Activated CD8-positive, alpha-beta memory T cell treated with anti-CD3 and anti-CD28 coated beads, Interleukin-2, amount 10 ng/mL, durations not matched to agents 7 days and 5 days (primary cell): ENCODE results near the gene ATG4B. TPM values are rescaled to one million over a fixed set of nuclear protein-coding genes. Genes with fewer than 3 reads are reported as not detected.
A peak's percentile ranks its signal among the peaks of the same experiment; 100 is the strongest.

Source experiments
- ATAC-seq: fragments of 150-1000 bp; cut with Tn5 transposase; one replicate; pipeline ENCODE4 v1.10.0; 2021; ENCODE audit warnings: moderate library complexity
- CTCF ChIA-PET: fragments of 350-600 bp; sonication (Branson Sonifier 250); formaldehyde crosslinking; loops from one replicate; lab custom pipeline; 2021; ENCODE audit warnings: antibody characterized with exemption; lab: Charles Lee
- DNase-seq: peaks from one replicate; pipeline ENCODE4 v3.0.0-alpha.2; 2020
- H3K27ac Mint-ChIP-seq: one replicate; pipeline ENCODE4 v1.8.0; 2021; ENCODE audit warnings: mild to moderate bottlenecking, mixed read lengths
- H3K27me3 Mint-ChIP-seq: one replicate; pipeline ENCODE4 v1.8.0; 2021; ENCODE audit warnings: mixed read lengths
- H3K36me3 Mint-ChIP-seq: one replicate; pipeline ENCODE4 v1.8.0; 2021; ENCODE audit warnings: mild to moderate bottlenecking, mixed read lengths
- H3K4me1 Mint-ChIP-seq: one replicate; pipeline ENCODE4 v1.8.0; 2021; ENCODE audit warnings: mixed read lengths
- H3K4me3 Mint-ChIP-seq: one replicate; pipeline ENCODE4 v1.8.0; 2021; ENCODE audit warnings: mild to moderate bottlenecking, moderate library complexity, mixed read lengths
- H3K9me3 Mint-ChIP-seq: one replicate; pipeline ENCODE4 v1.8.0; 2022; ENCODE audit warnings: low read depth, mixed read lengths
- total RNA-seq, 2 experiments: library from RNA; stranded (reverse); gene quantifications; one replicate each; pipeline ENCODE4 v1.2.3, GENCODE V29; 2021

ATG4B gene
- total RNA-seq, 2 experiments from 2014 or later = 91.4 to 95.3 TPM

DNA sequence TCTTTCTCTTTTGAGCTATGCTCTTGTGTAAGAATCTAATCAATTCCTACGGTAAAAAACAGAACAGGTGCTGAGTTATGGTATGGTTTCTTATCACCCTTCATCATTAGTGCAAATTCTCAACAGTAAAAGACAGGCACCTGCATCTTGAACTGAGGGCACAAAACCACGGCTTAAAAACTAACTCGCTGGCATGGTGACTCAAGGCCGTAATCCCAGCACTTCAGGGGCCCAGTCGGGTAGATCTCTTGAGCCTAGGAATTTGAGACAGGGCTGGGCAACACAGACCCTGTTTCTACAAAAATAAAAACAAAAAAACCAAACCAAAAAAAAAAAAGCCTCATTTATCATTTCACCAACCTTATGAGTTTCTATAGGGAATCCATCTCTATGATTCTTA is 33.8 kb upstream of the ATG4B start:
- ATAC-seq (no peak), DNase-seq (no peak)
- Mint-ChIP-seq H3K36me3 (peaks cover 22% of the 10 kb centered on the region), H3K4me3 (no peak overlapping the region), H3K27ac (no peak overlapping the region), H3K27me3 (no peaks in the 10 kb centered on the region), H3K4me1 (peaks cover 4% of the 10 kb centered on the region), H3K9me3 (no peaks in the 10 kb centered on the region)
- CTCF ChIA-PET = interaction anchor here (0.7 kb wide), 1 partner anchor 9 kb away, joined by 3 read pairs; no protein-coding TSS in a partner anchor

DNA sequence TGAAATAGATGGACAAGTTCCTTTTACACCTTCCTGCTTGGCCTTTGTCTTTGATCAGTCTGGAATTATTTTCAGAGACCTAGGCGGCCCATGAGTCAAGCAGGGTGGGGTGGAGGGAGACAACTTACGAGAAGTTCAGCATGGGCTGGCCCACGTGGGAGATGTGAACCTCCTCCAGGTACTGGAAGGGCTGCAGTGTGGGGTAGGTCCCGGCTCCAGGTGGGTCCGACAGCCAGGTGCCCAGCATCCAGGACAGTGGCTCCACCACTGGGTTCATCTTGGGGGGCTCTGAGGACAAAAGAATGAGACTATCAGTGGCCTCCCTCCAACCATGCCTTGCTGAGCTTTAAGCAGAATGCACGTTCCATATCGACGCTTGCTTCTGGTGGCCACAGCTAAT is 31.3 kb upstream of the ATG4B start:
- Mint-ChIP-seq H3K9me3 (no peaks in the 10 kb centered on the region), H3K4me1 (peaks cover 16% of the 10 kb centered on the region), H3K36me3 (peaks cover 13% of the 10 kb centered on the region), H3K4me3 (no peak overlapping the region), H3K27me3 (no peaks in the 10 kb centered on the region), H3K27ac (no peak overlapping the region)
- ATAC-seq = no peak
- DNase-seq = no peak
- CTCF ChIA-PET = interaction anchor here (1.1 kb wide), 1 partner anchor 9 kb away, joined by 3 read pairs; no protein-coding TSS in a partner anchor

DNA sequence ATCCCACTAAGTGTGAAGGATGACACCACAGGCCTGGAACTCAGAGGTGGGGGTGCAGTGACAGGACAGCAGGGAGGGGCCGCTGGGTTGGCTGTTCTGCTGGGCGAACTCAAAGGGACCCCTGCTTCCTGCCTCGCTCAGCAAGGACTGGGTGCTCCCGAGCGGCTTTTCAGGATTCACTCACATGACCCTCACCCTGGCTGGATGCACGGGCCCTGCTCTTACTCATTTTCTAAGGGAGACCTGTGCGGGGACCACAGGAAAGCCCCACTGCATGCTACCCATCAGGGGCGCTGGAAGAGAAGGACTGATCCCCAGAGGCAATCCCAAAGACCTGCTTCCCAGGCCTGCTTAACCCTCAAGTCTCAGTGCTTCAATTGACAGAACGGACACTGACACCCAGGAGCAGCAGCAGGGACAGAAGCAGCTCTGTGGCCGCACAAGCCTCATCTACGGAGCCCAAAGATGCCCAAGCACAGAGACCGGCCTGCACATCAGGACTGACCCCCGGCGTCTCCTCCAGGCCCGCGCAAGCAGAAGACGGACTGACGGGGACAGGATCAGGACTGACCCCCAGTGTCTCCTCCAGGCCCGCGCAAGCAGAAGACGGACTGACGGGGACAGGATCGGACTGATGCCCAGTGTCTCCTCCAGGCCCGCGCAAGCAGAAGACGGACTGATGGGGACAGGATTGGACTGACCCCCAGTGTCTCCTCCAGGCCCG is 30.2 kb upstream of the ATG4B start:
- Mint-ChIP-seq H3K4me3 (no peak overlapping the region), H3K9me3 (no peaks in the 10 kb centered on the region), H3K27ac (no peak overlapping the region), H3K27me3 (no peaks in the 10 kb centered on the region), H3K4me1 (peaks cover 17% of the 10 kb centered on the region), H3K36me3 (peaks cover 8% of the 10 kb centered on the region)
- DNase-seq (no peak), ATAC-seq (no peak)
- CTCF ChIA-PET = no interaction called here

DNA sequence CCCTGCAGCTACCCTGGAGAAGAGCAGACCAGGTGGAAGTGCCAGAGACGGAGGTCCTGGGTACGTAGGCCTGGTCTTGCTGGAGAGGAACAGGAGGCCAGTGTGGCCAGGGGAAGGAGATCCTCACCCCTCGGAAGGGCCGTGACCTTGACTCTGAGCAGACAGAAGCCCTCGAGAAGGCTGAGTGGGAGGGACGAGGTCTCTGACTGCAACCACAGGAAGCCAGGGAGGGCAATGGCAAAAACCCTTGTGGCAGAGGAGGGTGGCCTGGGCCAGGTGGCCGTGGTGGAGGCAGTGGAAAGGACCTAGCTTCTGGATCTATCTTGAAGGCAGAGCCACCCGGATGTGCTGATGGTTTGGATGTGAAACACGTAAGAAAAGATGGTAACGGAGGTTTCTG is 28.6 kb upstream of the ATG4B start:
- Mint-ChIP-seq H3K9me3 (no peaks in the 10 kb centered on the region), H3K27me3 (no peaks in the 10 kb centered on the region), H3K4me3 (peak overlapping the region; percentile 23), H3K36me3 (peaks cover 6% of the 10 kb centered on the region), H3K27ac (no peak overlapping the region), H3K4me1 (peaks cover 17% of the 10 kb centered on the region)
- CTCF ChIA-PET = interaction anchor here (2.9 kb wide), 1 partner anchor 14 kb away, joined by 10 read pairs; no protein-coding TSS in a partner anchor
- DNase-seq (peak; percentile 54), ATAC-seq (no peak)

DNA sequence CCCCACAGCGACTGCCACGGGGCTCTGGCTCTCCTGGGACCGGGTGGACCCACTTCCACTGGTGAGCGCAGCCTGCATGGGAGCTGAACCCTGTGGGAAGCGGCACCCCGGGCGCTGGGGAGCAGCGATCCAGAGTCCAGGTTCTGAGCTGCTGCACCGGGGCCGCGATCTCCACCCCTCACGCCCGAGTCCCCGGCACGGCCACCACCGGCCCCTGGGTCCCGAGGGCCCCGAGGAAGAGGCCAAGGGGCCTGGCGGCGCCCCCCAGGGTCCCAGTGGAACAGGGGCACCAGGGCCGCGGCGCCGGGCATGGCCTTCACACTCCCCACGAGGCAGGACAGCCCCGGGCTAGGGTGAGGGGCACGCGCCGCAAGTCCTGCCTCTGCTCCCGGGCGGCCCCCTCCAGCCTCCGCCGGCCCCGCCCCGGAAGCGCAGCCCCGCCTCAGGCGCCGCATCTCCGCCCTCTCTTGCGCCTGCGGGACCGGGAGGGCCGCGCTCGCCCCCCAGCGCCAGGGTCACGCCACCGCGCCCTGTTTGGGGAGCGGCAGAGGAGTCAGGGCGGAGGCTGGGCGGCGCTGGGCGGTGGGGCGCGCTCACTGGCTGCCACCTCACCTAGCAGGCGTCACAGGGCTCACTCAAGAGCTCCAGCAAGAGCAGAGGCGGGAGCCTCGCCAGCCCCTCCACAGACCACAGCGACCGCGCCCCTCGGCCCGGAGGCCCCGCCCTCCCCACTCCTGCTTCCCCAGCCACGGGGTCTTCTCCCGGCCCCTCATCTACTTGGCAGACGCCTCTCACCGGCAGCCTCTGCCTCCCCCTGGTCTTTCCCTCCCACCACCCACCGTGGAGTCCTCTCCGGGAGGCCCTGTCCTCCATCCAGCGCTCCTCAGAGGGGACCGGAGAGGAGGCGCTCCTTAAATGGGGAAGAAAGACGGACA is 27.4 kb upstream of the ATG4B start:
- ATAC-seq (peak; percentile 99), DNase-seq (peak; percentile 94)
- peak overlapping the region; percentile 45 for H3K4me3 Mint-ChIP-seq
- peaks cover 24% of the 10 kb centered on the region for H3K4me1 Mint-ChIP-seq
- H3K9me3 Mint-ChIP-seq = no peaks in the 10 kb centered on the region
- CTCF ChIA-PET = interaction anchor here (0.6 to 2.9 kb wide), 11 partner anchors 12 to 300 kb away, joined by 3 to 10 read pairs (median 4); partner anchors contain the start of gene ATG4B
- H3K27ac Mint-ChIP-seq = peak overlapping the region; percentile 69
- H3K27me3 Mint-ChIP-seq = no peaks in the 10 kb centered on the region
- peaks cover 4% of the 10 kb centered on the region for H3K36me3 Mint-ChIP-seq

DNA sequence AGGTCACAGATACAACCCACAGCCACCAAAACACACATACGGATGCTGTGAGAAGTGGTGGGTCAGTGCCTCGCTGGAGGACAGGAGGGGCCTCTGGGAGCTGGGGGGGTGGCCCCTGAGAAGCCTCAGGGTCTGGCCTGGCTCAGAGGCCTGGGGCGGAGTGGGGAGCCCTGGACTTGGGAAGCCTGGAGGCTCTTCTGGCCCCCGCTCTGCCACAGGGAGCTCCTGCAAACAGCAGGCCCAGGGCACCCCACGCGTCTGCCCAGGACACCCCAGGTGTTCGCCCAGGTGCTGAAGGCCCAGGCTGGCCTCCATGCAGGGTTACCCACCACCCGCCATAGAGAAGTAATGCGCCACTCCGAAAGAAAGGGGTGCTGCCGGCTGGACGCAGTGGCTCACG is 26.4 kb upstream of the ATG4B start:
- no peaks in the 10 kb centered on the region for H3K9me3 Mint-ChIP-seq

DNA sequence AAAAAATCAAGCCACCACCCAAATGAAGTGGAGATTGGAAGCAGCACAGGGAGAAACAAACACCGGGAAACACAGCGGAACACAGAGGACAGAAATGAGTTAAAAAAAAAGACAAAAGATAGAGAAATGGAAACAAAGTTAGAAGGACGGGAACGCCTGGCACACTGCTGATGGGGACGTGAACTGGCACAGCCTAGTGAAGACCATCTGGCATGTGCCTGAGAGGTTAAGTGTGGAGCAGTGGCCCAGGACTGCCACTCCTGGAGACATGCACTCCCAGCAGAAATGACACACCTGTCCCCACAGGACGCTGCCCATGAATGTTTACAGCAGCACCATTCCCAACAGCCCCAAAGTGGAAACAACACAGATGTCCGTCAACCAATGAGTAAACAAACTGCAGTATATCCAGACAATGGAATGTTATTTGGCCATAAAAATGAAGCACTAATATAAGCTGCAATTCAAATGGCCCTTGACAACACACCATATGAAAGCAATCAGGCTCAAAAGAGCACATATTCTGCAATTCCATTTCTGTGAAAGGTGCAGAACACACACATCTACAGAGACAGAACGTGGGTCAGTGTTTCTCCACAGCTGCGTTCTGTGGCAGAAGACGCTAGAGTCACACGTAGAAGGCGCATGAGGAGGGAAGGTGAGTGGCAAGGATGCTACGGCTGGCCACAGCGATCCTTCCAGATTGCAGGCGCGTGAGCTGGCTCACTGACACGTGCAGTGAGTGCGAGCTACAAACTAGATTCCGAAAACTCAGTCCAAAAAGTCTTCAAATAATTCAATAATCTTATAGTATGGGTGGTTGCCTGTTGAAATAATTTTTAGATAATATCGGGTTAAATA is 25.1 kb upstream of the ATG4B start:
- Mint-ChIP-seq H3K4me1 (peaks cover 38% of the 10 kb centered on the region), H3K36me3 (peaks cover 2% of the 10 kb centered on the region), H3K27ac (peak overlapping the region; percentile 61), H3K27me3 (no peaks in the 10 kb centered on the region), H3K9me3 (no peaks in the 10 kb centered on the region), H3K4me3 (no peak overlapping the region)
- DNase-seq (no peak), ATAC-seq (no peak)
- CTCF ChIA-PET = interaction anchor here (0.5 to 0.9 kb wide), 3 partner anchors 8 to 14 kb away, joined by 3 read pairs; no protein-coding TSS in a partner anchor

More for the DNA sequence above, 26.4 kb upstream of the ATG4B start:
- no peak overlapping the region for H3K4me3 Mint-ChIP-seq
- H3K36me3 Mint-ChIP-seq = peaks cover 3% of the 10 kb centered on the region
- CTCF ChIA-PET = interaction anchor here (1.1 to 2.1 kb wide), 4 partner anchors 13 to 267 kb away, joined by 4 to 8 read pairs (median 5); no protein-coding TSS in a partner anchor
- H3K4me1 Mint-ChIP-seq = peaks cover 31% of the 10 kb centered on the region
- H3K27ac Mint-ChIP-seq = peak overlapping the region; percentile 69
- DNase-seq (no peak), ATAC-seq (no peak)
- no peaks in the 10 kb centered on the region for H3K27me3 Mint-ChIP-seq

DNA sequence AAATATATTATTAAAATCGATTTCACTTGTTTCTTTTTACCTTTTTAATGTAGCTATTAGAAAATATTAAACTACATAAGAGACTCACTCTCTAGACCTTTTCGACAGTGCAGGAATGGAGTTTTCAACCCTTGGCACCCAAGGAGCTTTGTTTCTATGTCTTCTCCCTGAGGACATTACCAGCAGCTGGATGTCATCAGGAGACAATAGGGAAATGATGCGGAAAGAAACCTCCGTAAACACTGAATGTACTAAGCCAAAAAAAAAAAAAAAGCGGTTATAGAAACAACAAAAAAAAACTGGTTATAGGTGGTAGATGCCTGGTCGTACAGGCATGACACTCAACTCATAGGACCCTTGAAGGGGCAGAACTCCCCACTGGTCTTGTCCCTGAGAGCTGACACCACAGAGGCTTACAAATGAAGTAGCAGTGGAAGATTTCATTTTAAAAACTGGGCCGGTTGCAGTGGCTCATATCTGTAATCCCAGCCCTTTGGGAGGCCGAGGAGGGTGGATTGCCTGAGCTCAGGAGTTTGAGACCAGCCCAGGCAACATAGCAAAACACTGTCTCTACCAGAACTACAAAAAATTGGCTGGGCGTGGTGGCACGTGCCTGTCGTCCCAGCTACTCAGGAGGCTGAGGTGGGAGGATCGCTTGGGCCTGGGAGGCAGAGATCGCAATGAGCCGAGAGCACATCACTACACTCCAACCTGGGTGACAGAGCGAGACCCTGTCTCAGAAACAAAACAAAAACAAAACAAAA is 24.3 kb upstream of the ATG4B start:
- no peak for DNase-seq
- Mint-ChIP-seq H3K9me3 (no peaks in the 10 kb centered on the region), H3K36me3 (peaks cover 5% of the 10 kb centered on the region), H3K27ac (no peak overlapping the region), H3K4me3 (no peak overlapping the region), H3K4me1 (peaks cover 45% of the 10 kb centered on the region), H3K27me3 (no peaks in the 10 kb centered on the region)
- CTCF ChIA-PET = interaction anchor here (0.7 to 0.9 kb wide), 2 partner anchors 13 to 14 kb away, joined by 3 read pairs; no protein-coding TSS in a partner anchor
- no peak for ATAC-seq

DNA sequence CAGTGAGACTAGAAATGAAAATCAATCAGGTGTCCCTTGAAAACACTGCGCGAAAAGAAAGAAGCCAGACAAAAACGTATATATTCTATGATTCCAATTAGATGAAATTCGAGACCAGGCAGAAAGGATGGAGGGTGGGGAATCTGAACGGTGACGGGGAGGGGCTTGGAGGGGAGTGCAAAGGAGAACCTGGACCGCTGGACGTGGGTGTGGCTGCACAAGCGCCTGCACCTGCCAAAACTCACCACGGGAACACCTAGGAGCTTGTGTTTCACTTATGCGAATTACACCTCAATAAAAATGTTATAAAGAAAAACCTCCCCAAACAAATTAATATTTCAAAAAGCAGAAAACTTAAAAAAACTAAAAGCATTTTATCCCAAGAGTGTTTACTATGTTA is 22.5 kb upstream of the ATG4B start:
- CTCF ChIA-PET = interaction anchor here (0.6 kb wide), 1 partner anchor 9 kb away, joined by 3 read pairs; no protein-coding TSS in a partner anchor
- DNase-seq (no peak), ATAC-seq (no peak)
- H3K4me1 Mint-ChIP-seq = peaks cover 46% of the 10 kb centered on the region
- no peaks in the 10 kb centered on the region for H3K27me3 Mint-ChIP-seq
- H3K36me3 Mint-ChIP-seq = peaks cover 7% of the 10 kb centered on the region
- H3K4me3 Mint-ChIP-seq = no peak overlapping the region
- no peaks in the 10 kb centered on the region for H3K9me3 Mint-ChIP-seq
- H3K27ac Mint-ChIP-seq = no peak overlapping the region

DNA sequence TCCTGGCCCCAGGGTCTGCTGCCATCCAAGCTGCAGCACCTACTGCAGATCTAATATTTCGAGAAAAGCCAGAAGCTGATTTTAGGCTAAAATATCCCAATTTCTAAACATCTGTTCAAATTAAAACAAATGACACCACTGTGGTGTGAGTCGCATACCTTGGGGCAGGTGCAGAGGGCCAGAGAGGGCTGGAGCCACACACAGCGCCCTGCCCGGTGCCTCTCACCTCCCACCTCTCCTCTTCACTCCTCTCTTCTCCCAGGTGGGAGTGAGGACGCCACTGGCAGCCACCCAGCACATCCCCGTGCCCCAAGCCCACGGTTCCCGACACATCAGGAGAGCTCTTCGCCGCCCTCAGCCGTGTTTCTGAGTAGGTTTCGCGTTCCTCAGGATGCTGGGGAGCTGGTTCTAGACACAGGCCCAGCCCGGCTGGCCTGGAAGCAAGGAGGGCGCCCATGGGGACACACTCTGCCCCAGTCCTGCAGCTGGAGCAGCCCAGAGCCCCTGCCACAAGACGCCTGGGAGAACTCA is 21.9 kb upstream of the ATG4B start:
- ATAC-seq (no peak), DNase-seq (no peak)
- Mint-ChIP-seq H3K4me3 (no peak overlapping the region), H3K36me3 (peaks cover 9% of the 10 kb centered on the region), H3K27me3 (no peaks in the 10 kb centered on the region), H3K9me3 (no peaks in the 10 kb centered on the region), H3K27ac (no peak overlapping the region), H3K4me1 (peaks cover 49% of the 10 kb centered on the region)
- CTCF ChIA-PET = interaction anchor here (0.6 kb wide), 1 partner anchor 9 kb away, joined by 3 read pairs; no protein-coding TSS in a partner anchor

DNA sequence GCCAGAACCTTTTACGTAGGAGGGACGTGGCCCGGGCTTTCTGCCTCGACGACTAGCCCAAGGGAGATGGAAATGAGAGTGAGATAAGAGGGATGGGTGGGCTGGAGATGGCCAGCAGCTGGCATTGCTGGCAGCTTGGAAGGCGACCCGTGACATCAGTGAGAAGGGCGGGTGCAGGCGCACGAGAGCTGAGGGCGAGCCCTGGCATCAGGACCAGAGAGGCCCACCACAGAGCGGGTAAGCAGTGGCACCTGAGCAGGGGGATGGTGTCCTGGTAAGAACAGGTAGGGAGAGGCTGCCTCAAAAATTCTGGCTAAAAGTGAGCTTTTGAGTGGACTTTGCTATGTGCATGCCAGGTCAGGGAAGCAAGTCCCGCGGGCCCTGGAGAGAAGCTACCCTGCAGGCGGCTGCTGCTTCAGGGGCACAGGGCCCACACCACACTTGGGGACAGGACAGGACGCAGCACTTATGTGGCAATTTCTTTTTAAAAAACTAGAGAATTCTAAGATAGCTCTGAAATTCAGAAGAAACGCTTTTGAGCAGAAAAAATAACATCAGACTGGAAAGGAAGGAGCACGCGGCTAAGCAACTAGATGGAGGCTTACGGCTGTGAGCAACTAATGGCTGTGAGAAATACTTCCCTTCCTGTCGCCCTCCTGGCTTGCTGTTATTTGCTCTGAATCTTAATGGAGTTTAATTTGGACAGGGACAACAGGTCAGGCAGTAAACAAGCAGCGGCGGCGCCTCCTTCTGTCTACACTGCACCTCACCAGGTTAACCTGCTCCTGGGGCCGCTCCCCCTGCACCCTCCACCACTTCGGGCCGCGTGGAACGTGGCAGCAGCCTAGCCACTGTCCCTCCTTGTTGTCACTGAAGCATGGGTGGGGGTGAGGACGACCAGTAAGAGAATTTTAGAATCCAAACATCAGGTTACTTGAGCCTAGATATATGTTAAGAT is 21.0 kb upstream of the ATG4B start:
- Mint-ChIP-seq H3K27ac (no peak overlapping the region), H3K36me3 (peaks cover 14% of the 10 kb centered on the region), H3K9me3 (no peaks in the 10 kb centered on the region), H3K4me3 (no peak overlapping the region), H3K4me1 (peaks cover 52% of the 10 kb centered on the region), H3K27me3 (no peaks in the 10 kb centered on the region)
- ATAC-seq (no peak), DNase-seq (no peak)
- CTCF ChIA-PET = no interaction called here
